ENCODE data around the gene RANBP3.

RANBP3 gene

DNA sequence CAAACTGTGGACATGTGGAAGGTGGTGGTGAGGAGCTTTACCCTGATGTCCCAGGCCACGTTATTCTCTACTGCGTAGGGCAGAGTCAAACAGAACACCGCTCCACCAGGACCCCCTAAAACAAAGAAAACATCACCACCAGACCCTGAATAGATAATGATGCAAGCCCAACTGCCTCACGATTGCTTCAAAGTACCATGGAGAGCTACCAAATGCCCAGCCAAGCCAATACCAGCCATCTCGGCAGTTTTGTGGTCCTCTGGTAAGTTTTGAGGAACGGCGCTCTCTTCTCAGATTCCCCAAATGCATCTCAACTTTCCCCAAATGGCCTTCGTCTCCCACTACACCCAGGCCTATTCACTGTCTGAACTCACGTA, 5.6 kb downstream of the RANBP3 start:
- H3K4me3 ChIP-seq (replicated peaks; ENCODE audit: low read depth, low read length), result no peak overlapping the region
- TF ChIP-seq CTCF (IDR thresholded peaks at IDR 0.05; ENCODE audit: low read depth, low read length, missing control alignments), result no peak
- DNase-seq (ENCODE audit: extremely low read depth, low read depth), result no peak

DNA sequence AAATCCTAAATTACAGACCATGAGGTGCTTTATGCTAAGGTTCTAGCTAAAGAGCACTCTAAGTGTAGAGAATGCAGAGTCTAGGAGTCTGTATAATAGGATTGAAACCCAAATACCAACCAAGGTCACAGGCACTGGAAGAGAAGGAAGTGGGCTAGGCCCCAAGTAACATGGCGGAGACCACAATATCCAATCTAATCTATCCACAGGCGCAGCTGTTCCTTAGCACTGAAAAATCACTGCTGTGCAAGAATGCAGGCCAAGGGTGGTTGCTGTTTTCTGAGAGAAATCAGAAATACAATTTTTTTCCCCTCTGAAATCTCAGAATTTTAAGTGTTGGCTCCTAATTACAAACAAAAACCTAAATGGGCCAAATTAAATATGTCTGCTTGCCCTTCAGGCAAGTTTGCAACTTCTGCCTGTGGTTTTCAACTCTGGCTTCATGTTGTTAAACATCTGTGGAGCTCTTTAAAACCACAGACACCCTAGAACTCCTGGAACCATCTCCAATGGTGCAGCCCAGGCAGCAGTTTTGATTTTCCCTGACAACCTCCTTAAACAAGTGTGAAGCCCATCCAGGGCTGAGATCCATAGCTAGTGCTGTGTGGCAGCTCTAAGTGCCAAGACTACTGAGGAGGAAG, 6.1 kb downstream of the RANBP3 start:
- TF ChIP-seq CTCF (IDR thresholded peaks at IDR 0.05; ENCODE audit: low read depth, low read length, missing control alignments), result no peak
- no peak overlapping the region for H3K4me3 ChIP-seq (replicated peaks; ENCODE audit: low read depth, low read length)
- no peak for DNase-seq (ENCODE audit: extremely low read depth, low read depth)

DNA sequence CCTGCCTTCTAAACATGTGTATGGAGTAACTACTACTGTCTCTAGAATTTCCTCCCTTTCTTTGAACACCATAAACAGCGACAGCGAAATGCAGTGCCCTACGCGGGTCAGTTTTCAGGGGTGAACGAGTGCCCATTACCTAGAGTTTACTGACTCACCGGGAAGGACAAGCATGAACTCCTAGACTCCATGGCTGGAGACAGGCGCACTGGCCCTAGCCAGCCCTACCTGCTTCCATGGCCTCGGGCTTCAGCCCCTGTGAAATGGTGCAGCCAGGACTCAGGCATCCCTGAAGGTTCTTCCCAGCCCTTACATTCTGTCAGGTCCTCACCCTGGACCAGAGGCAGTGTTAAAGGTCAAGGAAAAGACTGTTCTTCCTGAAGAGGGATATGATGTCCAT, 8.5 kb downstream of the RANBP3 start:
- no peak for TF ChIP-seq CTCF (IDR thresholded peaks at IDR 0.05; ENCODE audit: low read depth, low read length, missing control alignments)
- no peak overlapping the region for H3K4me3 ChIP-seq (replicated peaks; ENCODE audit: low read depth, low read length)
- no peak for DNase-seq (ENCODE audit: extremely low read depth, low read depth)

DNA sequence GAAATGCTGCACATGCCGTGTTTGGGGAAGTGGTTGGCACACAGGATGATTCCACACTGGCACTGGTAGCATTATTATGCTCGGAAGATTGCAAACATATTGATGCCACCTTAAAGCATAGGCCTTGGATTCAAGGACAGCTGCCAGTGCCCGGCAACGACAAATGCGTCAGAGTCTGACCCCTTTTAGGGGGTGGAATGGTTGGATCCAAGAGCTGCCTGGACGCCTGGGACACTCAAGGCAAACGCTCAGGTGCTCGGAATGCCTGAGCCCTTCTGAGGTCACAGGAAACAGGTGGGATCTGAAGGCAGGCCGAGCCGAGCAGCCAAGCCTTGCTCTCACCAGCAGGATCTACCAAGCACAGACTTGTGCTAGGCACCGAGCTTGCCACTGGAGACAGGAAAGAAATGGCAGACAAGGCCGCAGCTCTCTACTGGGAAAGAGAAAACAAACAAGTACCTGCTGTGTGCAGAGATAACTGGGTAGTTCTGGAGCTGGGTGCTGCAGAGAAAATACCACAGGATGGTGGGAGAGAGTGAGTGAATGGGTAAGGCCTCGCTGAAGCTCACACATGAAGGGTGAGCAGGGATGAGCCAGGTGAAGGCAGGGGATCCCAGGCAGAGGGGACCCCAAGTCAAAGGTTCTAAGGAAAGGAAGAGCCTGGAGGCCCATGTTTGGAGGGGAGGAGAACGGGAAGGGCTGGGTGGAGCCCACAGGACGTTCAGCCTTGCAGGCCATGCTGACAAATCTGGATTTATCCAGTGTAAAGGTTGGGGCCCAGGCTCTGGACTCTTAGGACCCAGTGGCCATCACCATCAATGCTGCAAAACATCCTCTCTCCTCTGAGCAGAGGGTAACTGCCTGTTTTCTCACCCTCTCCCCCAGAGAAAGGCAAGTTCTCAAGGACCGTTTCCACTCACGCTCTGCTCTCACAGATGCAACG, 9.2 kb downstream of the RANBP3 start:
- no peak for DNase-seq (ENCODE audit: extremely low read depth, low read depth)
- TF ChIP-seq CTCF (IDR thresholded peaks at IDR 0.05; ENCODE audit: low read depth, low read length, missing control alignments), result no peak
- H3K4me3 ChIP-seq (replicated peaks; ENCODE audit: low read depth, low read length), result no peak overlapping the region

GRCh38 chr19:5967994-5968430, 9.9 kb downstream of the RANBP3 start:
- DNase-seq (ENCODE audit: extremely low read depth, low read depth), result peak; percentile 60
- no peak overlapping the region for H3K4me3 ChIP-seq (replicated peaks; ENCODE audit: low read depth, low read length)
- peak; percentile 91 for TF ChIP-seq CTCF (IDR thresholded peaks at IDR 0.05; ENCODE audit: low read depth, low read length, missing control alignments)

GRCh38 chr19:5967571-5967970, 10.4 kb downstream of the RANBP3 start:
- no peak for TF ChIP-seq CTCF (IDR thresholded peaks at IDR 0.05; ENCODE audit: low read depth, low read length, missing control alignments)
- H3K4me3 ChIP-seq (replicated peaks; ENCODE audit: low read depth, low read length), result no peak overlapping the region
- no peak for DNase-seq (ENCODE audit: extremely low read depth, low read depth)
